COLO668 (cell line): ENCODE data around the gene RYR1.
"Not testable (repeated sequence)": the region's sequence is repeated elsewhere in the genome, so short reads cannot be mapped to it uniquely, and the experiment has no call there.

ENCODE experiments used
- DNase-seq: peaks from one replicate; lab custom pipeline; 2025; ENCODE audit not compliant: unreplicated experiment; lab: John Stamatoyannopoulos, UW

Gene RYR1

DNA sequence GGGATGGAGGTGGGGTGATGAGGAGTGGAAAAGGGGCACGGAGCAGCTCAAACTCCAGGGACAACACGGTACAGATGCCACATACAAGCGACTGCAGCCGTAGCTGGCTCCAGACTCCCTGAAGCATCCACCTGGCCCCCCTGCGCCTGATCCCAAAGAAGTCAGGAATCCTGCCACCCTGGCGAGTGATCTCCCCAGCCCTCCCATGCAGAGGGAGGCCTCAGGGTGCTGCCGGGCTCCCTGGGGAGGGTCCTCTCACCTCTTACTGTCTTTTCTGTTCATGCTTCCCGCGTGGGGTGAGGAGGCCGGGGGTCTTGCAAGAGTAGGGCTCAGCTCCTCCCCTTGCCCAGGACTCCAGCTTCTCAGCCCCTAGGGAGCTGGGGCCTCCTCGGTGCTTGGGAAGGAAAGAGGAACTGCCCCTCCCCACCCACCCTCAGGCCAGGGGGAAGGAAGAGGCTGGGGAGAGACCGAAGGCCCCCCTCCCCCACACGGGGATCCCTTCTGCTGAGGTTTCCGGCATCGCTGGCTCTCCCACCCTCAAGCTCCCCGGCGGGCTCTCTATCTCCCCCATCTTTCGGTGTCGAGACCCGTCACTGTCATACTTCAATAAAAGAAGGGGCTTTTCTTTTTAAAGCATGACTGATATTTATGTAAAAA lies 7.6 kb upstream of the RYR1 start, which contains the start of gene RASGRP4:
TSS of gene RASGRP4 (minus strand) at position 410 of the 657 bp plus-strand sequence. CDS start at position 282, 128 bp downstream.
- no peak for DNase-seq

DNA sequence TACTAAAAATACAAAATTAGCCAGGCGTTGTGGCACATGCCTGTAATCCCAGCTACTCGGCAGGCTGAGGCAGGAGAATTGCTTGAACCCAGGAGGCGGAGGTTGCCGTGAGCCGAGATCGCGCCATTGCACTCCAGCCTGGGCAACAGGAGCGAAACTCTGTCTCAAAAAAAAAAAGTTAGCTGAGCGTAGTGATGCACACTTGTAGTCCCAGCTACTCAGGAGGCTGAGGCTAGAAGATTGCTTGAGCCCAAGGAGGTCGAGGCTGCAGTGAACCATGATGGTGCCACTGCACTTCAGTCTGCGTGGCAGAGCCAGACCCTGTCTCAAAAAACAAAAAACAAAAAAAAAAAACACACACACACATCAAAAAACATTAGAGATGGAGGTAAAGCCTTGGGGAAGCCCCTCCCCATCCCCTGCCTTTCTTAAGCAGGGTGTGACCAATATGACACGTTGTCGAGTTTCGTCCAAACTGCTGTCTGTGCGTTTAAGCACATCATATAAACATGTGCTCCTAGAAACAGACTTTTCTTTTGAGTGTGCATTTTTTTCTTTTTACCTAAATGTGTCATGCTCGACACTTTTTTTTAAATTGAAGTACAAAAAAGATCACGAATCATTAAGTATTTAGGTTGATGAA lies 6.3 kb upstream of the RYR1 start:
- not testable (repeated sequence) for DNase-seq

DNA sequence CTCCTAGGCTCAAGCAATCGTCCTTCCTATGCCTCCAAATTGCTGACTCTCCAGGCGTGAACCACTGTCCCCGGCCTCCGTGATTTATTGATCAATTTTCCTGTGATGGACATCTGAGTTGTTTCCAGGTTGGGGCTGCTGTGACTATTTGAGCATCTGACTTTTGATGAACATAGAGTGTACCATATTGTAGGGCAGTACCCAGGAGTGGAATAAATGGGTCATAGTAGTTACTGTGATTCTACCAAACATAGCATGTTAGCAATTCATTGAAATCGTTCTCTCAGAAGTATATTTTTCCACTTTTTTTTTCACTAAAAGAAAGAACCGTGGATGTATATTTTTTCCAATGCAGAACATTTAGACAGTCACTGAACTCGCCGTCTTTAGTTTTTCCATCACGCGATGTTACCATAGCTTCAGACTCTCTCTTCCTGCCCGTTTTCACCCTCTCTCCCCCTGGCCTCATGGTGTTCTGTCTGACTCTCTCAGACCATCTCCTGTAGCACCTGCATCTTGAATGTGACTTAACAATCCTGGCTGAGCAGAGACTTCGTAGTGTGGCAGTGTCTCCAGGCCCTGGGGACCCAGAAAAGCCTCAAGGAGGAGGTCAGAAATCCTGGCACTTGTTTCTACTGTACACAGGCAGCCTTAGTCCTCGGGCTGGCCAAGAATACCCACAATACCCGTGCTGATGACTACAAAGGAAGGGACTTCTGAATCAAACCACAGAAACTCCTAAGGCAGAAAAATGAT lies 4.3 kb upstream of the RYR1 start:
- DNase-seq = no peak

DNA sequence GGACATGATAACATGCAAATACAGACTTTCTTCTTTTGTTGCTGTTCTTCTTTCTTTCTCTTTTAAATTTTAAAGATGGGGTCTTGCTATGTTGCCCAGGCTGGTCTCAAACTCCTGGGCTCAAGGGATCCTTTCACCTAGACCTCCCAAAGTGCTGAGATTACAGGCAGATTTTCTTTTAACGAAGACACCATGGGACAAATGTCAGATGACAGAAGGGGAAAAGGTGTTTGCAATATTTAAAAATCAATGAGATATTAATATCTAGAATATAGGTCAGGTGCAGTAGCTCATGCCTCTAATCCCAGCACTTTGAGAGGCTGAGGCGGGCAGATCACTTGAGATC lies 3.7 kb upstream of the RYR1 start:
- DNase-seq = no peak

DNA sequence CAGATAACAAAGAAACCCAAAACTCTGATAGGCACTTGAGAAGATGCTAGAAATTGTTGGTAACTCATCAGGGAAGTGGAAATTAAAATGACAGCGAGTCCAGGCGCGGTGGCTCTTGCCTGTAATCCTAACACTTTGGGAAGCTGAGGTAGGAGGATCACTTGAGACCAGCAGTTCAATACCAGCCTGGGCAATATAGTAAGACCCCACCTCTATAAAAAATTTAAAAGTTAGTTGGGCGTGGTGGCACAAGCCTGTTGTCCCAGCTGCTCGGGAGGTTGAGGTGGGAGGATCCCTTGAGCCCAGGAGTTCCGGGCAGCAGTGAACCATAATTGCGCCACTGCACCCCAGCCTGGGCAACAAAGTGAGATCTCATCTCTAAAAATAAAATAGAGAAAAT lies 2.6 kb upstream of the RYR1 start:
- no peak for DNase-seq

DNA sequence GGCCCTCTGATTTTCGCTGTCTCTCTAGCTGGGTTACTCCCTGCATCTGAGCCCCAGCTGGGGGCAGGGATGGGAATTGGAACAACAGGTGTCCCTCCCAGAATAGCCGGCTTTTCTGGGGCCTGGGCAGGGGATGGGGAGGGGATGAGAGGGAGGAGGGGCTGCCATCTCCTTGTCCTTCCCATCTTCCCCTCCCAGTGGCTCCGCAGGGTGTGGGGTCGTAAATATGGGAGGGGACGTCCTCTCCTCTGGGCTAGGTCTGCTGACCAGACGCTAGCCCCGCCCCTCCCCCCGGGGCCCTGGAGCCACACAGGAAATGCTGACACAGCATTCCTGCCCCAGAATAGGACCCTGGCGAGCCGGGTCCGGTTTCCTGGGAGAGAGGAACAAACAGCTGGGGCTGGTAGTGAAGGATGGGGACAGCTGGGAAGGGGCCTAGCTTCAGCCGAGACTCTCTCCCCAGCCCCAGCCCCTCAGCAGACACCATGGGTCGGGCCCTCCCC lies 1.1 kb downstream of the RYR1 start:
- DNase-seq = no peak

DNA sequence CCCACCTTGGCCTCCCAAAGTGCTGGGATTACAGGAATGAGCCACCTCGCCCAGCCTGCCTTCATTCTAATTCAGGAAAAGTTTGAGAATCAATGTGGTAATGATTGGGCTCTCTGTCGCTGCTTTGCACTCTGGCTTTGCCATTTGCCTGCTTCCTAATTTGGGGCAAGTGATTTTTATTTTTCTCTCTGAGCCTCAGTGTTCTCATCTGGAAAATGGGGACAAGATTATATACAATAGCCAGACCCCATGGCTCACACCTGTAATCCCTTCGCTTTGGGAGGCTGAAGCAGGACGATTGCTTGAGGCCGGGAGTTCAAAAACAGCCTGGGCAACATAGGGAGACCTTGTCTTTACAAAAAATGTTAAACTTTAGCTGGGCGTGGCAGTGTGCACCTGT lies 3.8 kb downstream of the RYR1 start:
- DNase-seq = no peak

DNA sequence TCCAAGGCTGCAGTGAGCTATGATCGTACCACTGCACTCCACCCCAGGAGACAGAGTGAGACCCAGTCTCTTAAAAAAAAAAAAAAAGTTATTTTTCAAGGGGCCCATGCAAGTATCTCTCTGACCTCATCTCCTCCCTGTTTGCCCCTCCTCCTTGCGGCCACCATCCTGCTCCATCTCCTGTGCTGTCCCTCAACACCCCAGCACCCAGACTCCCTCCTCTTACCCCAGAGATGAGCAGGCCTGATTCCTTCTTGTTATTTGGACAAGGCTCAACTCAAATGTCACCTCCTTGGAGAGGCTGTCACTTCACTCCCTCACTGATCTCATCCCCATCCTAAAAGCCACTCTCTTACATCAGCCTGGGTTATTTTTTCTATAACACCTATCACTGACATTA lies 4.4 kb downstream of the RYR1 start:
- no peak for DNase-seq

DNA sequence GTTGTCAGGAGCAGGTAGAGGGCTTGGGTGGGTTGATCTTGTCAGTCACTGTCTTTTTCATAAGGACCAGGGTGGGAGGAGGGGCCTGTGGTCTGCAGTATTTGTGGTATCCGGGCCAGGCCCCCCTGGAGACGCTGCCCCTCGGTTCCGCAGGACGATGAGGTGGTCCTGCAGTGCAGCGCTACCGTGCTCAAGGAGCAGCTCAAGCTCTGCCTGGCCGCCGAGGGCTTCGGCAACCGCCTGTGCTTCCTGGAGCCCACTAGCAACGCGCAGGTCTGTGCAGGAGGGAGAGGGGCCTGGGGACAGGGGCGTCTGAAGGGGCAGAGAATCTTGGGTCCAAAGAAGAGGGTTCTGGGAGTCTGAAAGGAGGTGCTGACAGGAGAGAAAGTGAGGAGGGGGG lies 7.1 kb downstream of the RYR1 start:
- DNase-seq = no peak

DNA sequence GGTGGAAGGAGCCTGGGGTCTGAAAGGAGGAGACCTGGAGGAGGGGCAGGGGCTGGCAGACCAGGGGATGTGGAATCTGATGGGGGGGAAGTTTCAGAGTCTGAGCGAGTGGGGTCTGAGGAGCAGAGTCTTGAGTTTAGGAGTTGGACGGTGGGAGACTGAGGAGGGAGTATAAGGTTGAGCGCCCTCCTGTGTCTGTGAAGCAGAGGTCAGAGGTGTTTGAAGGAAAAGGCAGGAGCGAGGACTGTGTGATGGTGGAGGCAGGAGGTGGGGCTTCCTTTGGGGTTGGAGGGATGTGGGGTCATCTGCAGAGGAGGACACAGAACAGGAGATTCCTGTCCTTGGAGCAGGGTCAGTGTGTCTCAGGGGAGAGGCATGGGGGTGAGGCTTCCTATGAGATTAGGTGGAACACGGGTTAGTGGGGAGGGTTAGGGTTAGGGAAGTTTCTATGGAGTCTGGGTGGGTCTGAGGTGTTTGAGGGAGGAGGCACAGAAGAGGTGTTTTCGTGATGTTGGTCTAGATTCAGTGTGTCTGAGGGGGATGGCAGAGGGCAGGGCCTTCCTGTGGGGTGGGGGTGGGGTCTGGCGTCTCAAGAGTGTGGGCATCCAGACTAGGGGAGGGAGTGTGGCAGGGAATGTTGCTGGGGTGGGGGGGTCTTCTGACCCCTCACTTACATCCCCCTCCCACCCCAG lies 8.3 kb downstream of the RYR1 start:
- no peak for DNase-seq

DNA sequence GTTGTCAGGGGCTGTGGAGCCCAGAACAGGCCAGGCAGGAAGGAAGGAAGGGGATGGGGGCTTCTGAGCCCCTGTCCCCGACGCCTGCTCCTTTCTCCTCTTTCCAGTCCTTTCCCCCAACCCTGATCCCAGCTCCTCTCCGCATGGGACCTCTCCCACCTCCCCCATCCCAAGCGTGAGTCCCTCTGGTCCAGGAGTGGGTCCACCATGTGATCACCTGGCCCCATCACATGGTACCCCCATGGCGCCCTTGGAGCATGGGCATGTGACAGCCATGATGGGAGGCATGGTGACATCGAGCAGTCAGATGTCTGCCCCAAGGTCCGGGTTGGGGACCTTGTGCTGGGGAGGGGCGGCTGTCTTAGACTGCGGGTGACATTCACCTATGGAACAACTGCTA lies 9.2 kb downstream of the RYR1 start:
- no peak for DNase-seq

DNA sequence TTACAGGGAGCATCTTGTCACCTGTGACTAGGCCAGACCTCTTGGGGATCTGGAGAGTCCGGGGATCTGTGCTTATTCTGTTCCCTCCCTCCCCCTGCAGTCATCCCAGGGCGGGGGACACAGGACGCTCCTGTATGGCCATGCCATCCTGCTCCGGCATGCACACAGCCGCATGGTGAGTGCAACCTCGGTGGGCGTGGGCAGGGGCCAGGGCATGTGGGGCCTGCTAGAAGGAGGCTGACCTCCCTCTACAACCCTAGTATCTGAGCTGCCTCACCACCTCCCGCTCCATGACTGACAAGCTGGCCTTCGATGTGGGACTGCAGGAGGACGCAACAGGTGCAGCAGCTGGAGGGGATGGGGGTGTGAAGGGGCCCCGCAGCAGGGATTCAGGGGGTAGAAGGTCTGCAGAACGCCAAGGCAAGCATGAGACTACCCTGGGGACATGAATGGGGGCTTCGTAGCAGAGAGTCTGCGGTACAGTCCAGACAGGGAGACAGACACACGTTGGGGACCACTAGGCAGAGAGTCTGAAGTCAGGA lies 10.0 kb downstream of the RYR1 start:
- DNase-seq = no peak

DNA sequence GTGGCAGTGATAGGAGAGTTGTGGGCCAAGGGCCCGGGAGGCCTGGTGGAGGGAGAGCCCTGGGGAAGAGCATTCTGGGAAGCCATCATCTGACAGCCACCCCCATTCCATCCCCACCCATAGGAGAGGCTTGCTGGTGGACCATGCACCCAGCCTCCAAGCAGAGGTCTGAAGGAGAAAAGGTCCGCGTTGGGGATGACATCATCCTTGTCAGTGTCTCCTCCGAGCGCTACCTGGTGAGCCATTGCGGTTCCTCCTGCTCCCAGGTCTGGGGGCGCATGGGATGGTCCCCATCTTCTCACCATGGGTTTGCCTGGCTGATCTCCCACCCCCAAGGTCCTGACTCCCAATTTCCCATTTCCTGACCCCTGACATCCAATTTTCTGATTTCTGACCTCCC lies 10.5 kb downstream of the RYR1 start:
- DNase-seq = no peak

DNA sequence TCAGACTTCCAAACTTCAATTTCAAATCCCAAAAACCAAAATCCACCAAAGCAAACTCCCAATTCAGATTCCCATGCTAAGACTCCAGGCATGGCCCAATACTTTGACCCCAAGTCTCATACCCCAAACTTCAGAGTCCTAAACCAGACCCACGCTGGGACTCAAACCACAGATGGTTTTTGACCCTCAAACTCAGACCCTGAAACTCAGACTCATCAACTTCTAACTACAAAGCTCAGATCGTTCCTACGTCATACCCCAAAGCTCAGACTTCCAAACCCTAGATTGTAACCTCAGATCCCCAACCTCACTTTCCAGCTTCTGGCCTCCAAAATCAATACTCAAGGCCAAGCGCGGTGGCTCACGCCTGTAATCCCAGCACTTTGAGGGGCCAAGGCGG lies 11.9 kb downstream of the RYR1 start:
- DNase-seq = no peak

DNA sequence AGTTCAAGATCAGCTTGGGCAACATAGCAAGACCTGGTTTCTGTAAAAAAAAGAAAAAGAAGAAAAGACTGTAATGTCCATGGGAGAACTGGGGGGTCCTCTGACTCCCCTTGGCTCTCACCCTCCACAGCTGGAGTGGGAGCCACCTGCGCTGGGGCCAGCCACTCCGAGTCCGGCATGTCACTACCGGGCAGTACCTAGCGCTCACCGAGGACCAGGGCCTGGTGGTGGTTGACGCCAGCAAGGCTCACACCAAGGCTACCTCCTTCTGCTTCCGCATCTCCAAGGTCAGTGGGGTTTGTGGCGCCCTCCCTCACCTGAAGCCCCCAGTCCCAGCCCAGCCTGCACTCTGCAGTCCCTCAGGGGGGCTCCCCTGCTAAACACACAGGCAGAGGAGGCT lies 14.7 kb downstream of the RYR1 start:
- no peak for DNase-seq

DNA sequence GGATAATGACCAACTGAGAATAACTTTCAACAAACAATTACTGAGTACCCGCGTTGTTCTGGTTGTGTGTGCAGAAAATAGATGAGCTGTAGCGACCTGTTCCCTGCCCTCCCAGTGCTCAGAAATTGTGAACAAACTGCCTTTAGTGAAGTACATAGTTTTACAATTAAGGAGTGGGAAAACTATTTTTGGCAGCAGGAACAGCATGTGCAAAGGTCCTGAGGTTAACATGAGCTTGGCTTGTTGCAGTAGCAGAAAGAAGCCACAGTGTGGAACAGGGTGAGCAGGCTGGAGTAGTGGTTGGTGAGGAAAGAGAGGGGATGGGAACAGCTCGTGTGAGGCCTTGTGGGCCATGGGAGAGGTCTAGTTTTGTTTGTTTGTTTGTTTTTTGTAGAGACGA lies 16.0 kb downstream of the RYR1 start:
- DNase-seq = no peak

DNA sequence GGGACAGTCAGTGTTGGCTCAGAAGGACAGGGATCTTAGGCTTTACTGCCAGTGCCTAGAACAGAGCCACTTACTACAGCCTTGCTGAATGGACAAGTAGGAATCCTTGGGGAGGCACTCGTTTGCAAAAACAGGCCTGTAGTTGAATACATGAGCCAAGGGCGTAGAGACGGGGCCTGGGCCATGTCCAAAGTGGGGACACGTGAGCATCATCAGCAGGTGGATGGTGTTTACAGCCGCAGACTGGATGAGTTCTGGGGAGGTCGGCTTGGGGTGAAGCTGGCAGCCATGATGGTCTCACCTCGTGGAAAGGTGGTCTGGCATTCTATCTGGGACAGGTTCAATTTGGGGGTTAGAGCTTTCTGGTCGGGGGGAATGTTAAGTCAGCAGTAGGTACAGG lies 17.5 kb downstream of the RYR1 start:
- no peak for DNase-seq

DNA sequence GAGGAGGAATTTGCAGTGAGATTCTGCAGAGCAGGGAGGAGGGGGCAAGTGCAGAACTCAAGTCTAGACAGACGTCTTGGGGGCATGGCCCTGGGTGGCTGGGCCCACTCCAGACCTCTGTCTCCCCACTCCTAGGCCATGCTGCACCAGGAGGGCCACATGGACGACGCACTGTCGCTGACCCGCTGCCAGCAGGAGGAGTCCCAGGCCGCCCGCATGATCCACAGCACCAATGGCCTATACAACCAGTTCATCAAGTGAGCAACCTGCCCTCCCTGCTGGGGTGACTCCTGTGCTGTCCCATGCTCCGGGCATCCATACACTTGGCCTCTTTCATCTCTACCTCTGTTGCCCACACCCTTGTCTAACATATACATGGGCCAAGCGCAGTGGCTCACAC lies 18.1 kb downstream of the RYR1 start:
- no peak for DNase-seq

DNA sequence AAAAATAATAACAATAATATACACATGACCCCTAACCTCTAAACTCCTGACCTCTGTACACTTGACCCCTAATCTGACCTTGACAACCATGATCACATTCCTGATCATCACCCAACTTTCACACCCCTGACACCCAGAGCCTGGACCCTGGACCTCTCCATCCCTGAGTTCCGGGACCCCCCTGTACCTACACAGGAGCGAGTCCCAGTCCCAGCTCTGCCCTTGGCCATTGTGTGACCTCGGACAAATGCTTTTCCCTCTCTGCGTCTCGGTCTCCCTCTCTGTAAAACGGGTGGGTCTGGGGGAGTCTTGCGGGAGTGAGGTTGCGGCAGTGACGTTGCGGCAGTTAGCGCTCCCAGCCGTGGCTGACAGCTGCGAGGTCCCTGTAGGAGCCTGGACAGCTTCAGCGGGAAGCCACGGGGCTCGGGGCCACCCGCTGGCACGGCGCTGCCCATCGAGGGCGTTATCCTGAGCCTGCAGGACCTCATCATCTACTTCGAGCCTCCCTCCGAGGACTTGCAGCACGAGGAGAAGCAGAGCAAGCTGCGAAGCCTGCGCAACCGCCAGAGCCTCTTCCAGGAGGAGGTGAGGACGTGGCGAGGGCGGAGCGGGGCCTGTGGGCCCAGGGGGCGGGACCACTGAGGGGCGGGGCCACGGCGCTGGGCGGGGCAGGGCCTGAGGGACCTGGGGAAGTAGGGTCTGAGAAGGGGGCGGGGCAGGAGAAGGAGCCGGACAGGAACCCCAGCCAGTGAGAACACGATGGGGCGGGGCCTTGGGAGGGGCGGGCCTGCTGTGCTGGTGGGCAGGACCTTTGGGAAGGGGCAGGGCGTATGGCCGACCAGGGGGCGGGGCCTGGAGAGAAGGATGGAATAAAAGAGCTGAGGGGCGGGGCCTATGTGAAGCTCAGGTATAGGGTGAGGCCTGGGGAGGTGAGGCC lies 19.2 kb downstream of the RYR1 start:
- DNase-seq = no peak

DNA sequence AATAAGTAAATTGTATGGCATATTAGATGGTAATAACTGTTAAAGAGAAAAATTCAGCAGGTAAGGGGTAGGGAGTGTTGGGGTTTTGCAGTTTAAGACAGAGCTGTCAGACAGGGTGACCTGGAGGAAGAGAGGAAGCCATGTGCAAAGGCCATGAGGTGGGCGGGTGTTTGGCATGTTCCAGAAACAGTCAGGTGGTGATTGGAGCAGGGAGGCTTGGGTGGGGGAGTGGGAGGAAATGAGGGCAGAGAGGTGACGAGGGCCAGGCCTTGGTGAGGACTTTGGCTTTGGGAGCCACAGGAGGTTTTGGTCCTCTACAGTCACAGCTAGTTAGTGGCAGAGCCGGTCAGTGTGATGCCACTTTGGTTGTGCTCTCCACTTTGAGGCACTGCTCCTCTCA lies 20.1 kb downstream of the RYR1 start:
- no peak for DNase-seq
